ENCODE data around the gene MITD1. TPM values are rescaled to one million over a fixed set of nuclear protein-coding genes. Genes with fewer than 3 reads are reported as not detected.

The MITD1 gene
- total RNA-seq, 2 experiments from 2014 or later: 49.8 to 55.9 TPM

DNA sequence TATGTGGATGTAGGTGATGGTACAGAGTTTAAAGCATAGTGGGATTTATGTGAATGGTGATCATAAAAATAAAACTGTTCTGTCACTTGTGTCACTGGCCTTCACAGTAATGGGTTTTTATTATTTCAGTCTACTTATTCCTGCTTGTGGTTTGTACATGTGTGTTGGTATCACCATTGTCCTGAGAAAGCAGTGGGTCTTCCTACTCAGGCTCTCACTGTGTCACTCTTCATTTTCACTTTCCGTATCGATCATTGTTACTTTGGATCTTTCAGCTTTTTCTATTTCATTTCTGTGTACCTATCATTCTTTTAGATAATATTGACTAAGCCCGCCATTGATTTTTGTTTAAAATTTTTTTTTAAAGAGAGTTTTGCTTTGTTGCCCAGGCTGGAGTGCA, 7.5 kb upstream of the MITD1 start:
- H3K36me3 Mint-ChIP-seq (ENCODE audit: low read depth): peaks cover 33% of the 10 kb centered on the region
- DNase-seq: no peak
- intact Hi-C loops (cut with micrococcal nuclease): no loop called here

DNA sequence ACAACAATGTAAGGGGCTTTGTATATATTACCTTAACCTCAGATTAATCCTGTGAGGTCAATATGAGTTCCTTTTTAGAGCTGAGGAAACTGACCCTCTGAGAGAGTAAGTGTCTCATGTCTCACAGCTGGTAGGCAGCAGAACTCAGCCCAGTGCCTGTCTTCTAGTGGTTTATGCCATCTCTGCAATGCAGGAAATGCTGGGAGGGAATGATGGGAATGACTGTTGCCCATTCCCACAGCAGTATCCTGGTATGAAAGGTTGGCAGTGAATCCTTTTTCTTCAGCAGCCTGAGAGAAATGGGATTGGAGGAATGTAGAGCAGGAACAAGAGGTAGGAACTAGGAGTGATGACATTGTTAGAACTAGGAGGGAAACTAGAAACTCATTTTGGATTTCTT, 6.2 kb upstream of the MITD1 start:
- Mint-ChIP-seq H3K9me3 (no peaks in the 10 kb centered on the region), H3K4me1 (ENCODE audit: low read depth) (peaks cover 27% of the 10 kb centered on the region), H3K27me3 (no peaks in the 10 kb centered on the region), H3K36me3 (ENCODE audit: low read depth) (peaks cover 23% of the 10 kb centered on the region), H3K4me3 (no peak overlapping the region), H3K27ac (no peak overlapping the region)
- CTCF ChIA-PET: no interaction called here
- intact Hi-C loops (cut with micrococcal nuclease): no loop called here
- POLR2A ChIA-PET: no interaction called here
- TF ChIP-seq, protein P1, sequence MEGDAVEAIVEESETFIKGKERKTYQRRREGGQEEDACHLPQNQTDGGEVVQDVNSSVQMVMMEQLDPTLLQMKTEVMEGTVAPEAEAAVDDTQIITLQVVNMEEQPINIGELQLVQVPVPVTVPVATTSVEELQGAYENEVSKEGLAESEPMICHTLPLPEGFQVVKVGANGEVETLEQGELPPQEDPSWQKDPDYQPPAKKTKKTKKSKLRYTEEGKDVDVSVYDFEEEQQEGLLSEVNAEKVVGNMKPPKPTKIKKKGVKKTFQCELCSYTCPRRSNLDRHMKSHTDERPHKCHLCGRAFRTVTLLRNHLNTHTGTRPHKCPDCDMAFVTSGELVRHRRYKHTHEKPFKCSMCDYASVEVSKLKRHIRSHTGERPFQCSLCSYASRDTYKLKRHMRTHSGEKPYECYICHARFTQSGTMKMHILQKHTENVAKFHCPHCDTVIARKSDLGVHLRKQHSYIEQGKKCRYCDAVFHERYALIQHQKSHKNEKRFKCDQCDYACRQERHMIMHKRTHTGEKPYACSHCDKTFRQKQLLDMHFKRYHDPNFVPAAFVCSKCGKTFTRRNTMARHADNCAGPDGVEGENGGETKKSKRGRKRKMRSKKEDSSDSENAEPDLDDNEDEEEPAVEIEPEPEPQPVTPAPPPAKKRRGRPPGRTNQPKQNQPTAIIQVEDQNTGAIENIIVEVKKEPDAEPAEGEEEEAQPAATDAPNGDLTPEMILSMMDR (IDR thresholded peaks at IDR 0.05): no peak
- DNase-seq (no peak), ATAC-seq (no peak)

More for the DNA sequence above, 7.5 kb upstream of the MITD1 start:
- H3K4me1 Mint-ChIP-seq (ENCODE audit: low read depth): peaks cover 21% of the 10 kb centered on the region
- ChIA-PET POLR2A (interaction anchor here (0.6 kb wide), 1 partner anchor 32 kb away, joined by 3 read pairs; no protein-coding TSS in a partner anchor), CTCF (no interaction called here)
- H3K4me3 Mint-ChIP-seq: no peak overlapping the region
- no peaks in the 10 kb centered on the region for H3K27me3 Mint-ChIP-seq
- no peaks in the 10 kb centered on the region for H3K9me3 Mint-ChIP-seq
- H3K27ac Mint-ChIP-seq: peak overlapping the region; percentile 10
- TF ChIP-seq, protein P1 (IDR thresholded peaks at IDR 0.05): no peak
- no peak for ATAC-seq

DNA sequence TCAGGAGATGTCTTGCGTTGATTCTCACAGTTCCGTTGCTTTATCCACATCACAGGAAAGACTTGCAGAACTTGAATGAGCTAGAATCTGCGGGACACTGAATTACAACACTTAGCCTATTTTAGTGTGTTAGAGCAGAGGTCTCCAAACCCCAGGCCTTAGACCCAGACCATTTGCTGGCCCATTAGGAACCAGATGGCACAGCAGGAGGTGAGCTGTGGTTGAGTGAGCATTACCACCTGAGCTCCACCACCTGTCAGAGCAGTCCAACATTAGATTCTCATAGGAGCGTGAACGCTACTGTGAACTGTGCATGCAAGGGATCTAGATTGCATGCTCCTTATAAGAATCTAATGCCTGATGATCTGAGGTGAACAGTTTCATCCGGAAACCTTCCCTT, 4.0 kb upstream of the MITD1 start:
- Mint-ChIP-seq H3K4me1 (ENCODE audit: low read depth) (peaks cover 32% of the 10 kb centered on the region), H3K36me3 (ENCODE audit: low read depth) (peaks cover 11% of the 10 kb centered on the region), H3K9me3 (no peaks in the 10 kb centered on the region), H3K27me3 (no peaks in the 10 kb centered on the region), H3K4me3 (no peak overlapping the region), H3K27ac (no peak overlapping the region)
- ChIA-PET POLR2A (no interaction called here), CTCF (no interaction called here)
- no peak for ATAC-seq
- intact Hi-C loops (cut with micrococcal nuclease): no loop called here
- TF ChIP-seq, protein P1 (IDR thresholded peaks at IDR 0.05): no peak
- no peak for DNase-seq

DNA sequence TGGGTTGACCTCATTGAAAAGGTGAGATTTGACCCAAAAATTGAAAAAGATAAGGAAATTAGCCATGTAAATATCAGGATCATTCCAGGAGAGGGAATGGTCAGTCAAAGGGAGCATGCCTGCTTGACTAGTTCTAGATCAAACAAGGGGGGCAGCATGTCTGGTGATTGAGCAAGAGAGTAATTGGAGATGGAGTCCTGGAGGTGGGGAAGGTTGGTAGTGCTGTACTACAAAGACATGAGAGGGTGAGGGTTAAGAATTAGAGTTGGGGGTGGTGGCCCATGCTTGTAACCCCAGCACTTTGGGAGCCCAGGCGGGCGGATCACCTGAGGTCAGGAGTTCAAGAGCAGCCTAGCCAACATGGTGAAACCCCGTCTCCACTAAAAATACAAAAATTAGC, 2.2 kb upstream of the MITD1 start:
- POLR2A ChIA-PET: no interaction called here
- peak overlapping the region; percentile 44 for H3K4me3 Mint-ChIP-seq
- H3K27ac Mint-ChIP-seq: no peak overlapping the region
- DNase-seq (no peak), ATAC-seq (no peak)
- no peaks in the 10 kb centered on the region for H3K27me3 Mint-ChIP-seq
- intact Hi-C loops (cut with micrococcal nuclease): no loop called here
- CTCF ChIA-PET: no interaction called here
- H3K36me3 Mint-ChIP-seq (ENCODE audit: low read depth): peaks cover 7% of the 10 kb centered on the region
- TF ChIP-seq, protein P1 (IDR thresholded peaks at IDR 0.05): no peak
- no peaks in the 10 kb centered on the region for H3K9me3 Mint-ChIP-seq
- peaks cover 43% of the 10 kb centered on the region for H3K4me1 Mint-ChIP-seq (ENCODE audit: low read depth)

DNA sequence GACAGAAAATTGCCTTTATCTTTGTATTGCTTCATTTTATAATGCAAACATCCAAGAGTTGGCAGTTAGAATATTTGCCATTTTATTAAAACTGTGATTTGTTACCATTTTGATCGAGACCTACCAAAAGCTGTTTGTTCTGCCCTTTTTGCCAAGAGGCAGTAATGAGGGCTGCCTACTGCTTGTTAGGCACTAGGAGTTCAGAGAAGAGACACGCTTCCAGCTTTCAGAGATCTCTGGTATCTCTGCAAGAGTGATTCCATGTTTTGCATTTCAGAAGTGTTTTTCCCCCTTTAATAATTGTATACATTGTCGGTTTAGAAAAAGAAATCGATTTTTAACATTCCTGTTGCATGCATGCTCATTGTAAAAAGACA, 754 bp upstream of the MITD1 start:
- H3K4me1 Mint-ChIP-seq (ENCODE audit: low read depth): peaks cover 48% of the 10 kb centered on the region
- no peaks in the 10 kb centered on the region for H3K27me3 Mint-ChIP-seq
- H3K36me3 Mint-ChIP-seq (ENCODE audit: low read depth): peaks cover 11% of the 10 kb centered on the region
- peak overlapping the region; percentile 97 for H3K27ac Mint-ChIP-seq
- ChIA-PET POLR2A (interaction anchor here (0.7 to 2.3 kb wide), 3 partner anchors 12 to 27 kb away, joined by 3 to 10 read pairs (median 9); partner anchors contain the start of genes LIPT1 and TSGA10), CTCF (interaction anchor here (0.8 to 2.1 kb wide), 2 partner anchors 18 to 532 kb away, joined by 3 to 4 read pairs; no protein-coding TSS in a partner anchor)
- ATAC-seq: no peak
- H3K9me3 Mint-ChIP-seq: no peaks in the 10 kb centered on the region
- TF ChIP-seq, protein P1 (IDR thresholded peaks at IDR 0.05): no peak
- intact Hi-C loops (cut with micrococcal nuclease): no loop called here
- H3K4me3 Mint-ChIP-seq: peak overlapping the region; percentile 98
- no peak for DNase-seq

All from activated CD8-positive, alpha-beta T cell treated with anti-CD3 and anti-CD28 coated beads for 36 hours (primary cell).